Activated CD8-positive, alpha-beta memory T cell treated with anti-CD3 and anti-CD28 coated beads, Interleukin-2, amount 50 U/mL, for 1 hour (primary cell): ENCODE results near the gene METTL2B.

Source experiments
- DNase-seq: peaks from one replicate; pipeline ENCODE4 v3.0.0-alpha.2; 2020; ENCODE audit errors: extremely low read depth

METTL2B gene

GRCh38 chr7:128476402-128477335, at the start of gene METTL2B:
TSS of gene METTL2B (plus strand) at chr7:128476748. CDS start at chr7:128476766, 18 bp downstream.
- DNase-seq, result peak; percentile 73

- no peak for DNase-seq
Observed at GRCh38 chr7:128427289-128427891, 49.2 kb upstream of the METTL2B start.

- DNase-seq, result no peak
Observed at GRCh38 chr7:128430207-128430606, 46.3 kb upstream of the METTL2B start.

GRCh38 chr7:128431221-128431620, 45.3 kb upstream of the METTL2B start:
- no peak for DNase-seq

- DNase-seq, result no peak
Observed at GRCh38 chr7:128431754-128432153, 44.8 kb upstream of the METTL2B start.

- no peak for DNase-seq
Observed at GRCh38 chr7:128434413-128435326, 41.9 kb upstream of the METTL2B start.

- DNase-seq, result no peak
Observed at GRCh38 chr7:128435327-128435686, 41.2 kb upstream of the METTL2B start.

- DNase-seq, result no peak
Observed at GRCh38 chr7:128437426-128438332, 38.9 kb upstream of the METTL2B start.

GRCh38 chr7:128442356-128442755, 34.2 kb upstream of the METTL2B start:
- no peak for DNase-seq

- DNase-seq, result no peak
Observed at GRCh38 chr7:128443831-128444600, 32.5 kb upstream of the METTL2B start.

- DNase-seq, result no peak
Observed at GRCh38 chr7:128446306-128446705, 30.2 kb upstream of the METTL2B start.

- DNase-seq, result no peak
Observed at GRCh38 chr7:128447941-128448564, 28.5 kb upstream of the METTL2B start.

- no peak for DNase-seq
Observed at GRCh38 chr7:128448751-128449302, 27.7 kb upstream of the METTL2B start.

GRCh38 chr7:128450409-128450808, 26.1 kb upstream of the METTL2B start:
- no peak for DNase-seq

- DNase-seq, result no peak
Observed at GRCh38 chr7:128450913-128451312, 25.6 kb upstream of the METTL2B start.

GRCh38 chr7:128452552-128452951, 24.0 kb upstream of the METTL2B start:
- no peak for DNase-seq

- no peak for DNase-seq
Observed at GRCh38 chr7:128453836-128454804, 22.4 kb upstream of the METTL2B start.

GRCh38 chr7:128454808-128455542, 21.6 kb upstream of the METTL2B start:
- DNase-seq, result no peak
